ENCODE data around the gene PPP6R1.
A peak's percentile ranks its signal among the peaks of the same experiment; 100 is the strongest.

PPP6R1 gene

GRCh38 chr19:55257461-55258420, 1.1 kb downstream of the PPP6R1 start:
- DNase-seq (ENCODE audit: low read depth in 2 of 2), result peak in 1 of 2 experiments; percentile 30

GRCh38 chr19:55256562-55257460, 2.0 kb downstream of the PPP6R1 start:
- no peak for DNase-seq (ENCODE audit: low read depth in 2 of 2)

GRCh38 chr19:55255618-55256423, 3.0 kb downstream of the PPP6R1 start:
- DNase-seq (ENCODE audit: low read depth in 2 of 2), result peak in 1 of 2 experiments; percentile 58

- no peak for DNase-seq (ENCODE audit: low read depth in 2 of 2)
Observed at GRCh38 chr19:55254625-55254977, 4.2 kb downstream of the PPP6R1 start.

GRCh38 chr19:55253842-55254624, 4.8 kb downstream of the PPP6R1 start:
- DNase-seq (ENCODE audit: low read depth in 2 of 2), result peak in 1 of 2 experiments; percentile 42

GRCh38 chr19:55252760-55253663, 5.8 kb downstream of the PPP6R1 start:
- DNase-seq (ENCODE audit: low read depth in 2 of 2), result no peak

GRCh38 chr19:55251341-55252081, 7.3 kb downstream of the PPP6R1 start:
- DNase-seq (ENCODE audit: low read depth in 2 of 2), result peak in 1 of 2 experiments; percentile 39

GRCh38 chr19:55250262-55251036, 8.4 kb downstream of the PPP6R1 start:
- no peak for DNase-seq (ENCODE audit: low read depth in 2 of 2)

- DNase-seq (ENCODE audit: low read depth in 2 of 2), result no peak
Observed at GRCh38 chr19:55249841-55250240, 9.0 kb downstream of the PPP6R1 start.

- DNase-seq (ENCODE audit: low read depth in 2 of 2), result no peak
Observed at GRCh38 chr19:55248704-55249103, 10.1 kb downstream of the PPP6R1 start.

GRCh38 chr19:55248166-55248675, 10.6 kb downstream of the PPP6R1 start:
- DNase-seq (ENCODE audit: low read depth in 2 of 2), result no peak

- no peak for DNase-seq (ENCODE audit: low read depth in 2 of 2)
Observed at GRCh38 chr19:55247621-55248099, 11.2 kb downstream of the PPP6R1 start.

- no peak for DNase-seq (ENCODE audit: low read depth in 2 of 2)
Observed at GRCh38 chr19:55246462-55247451, 12.1 kb downstream of the PPP6R1 start.

- no peak for DNase-seq (ENCODE audit: low read depth in 2 of 2)
Observed at GRCh38 chr19:55245236-55245904, 13.4 kb downstream of the PPP6R1 start.

- no peak for DNase-seq (ENCODE audit: low read depth in 2 of 2)
Observed at GRCh38 chr19:55244004-55244680, 14.7 kb downstream of the PPP6R1 start.
